Kidney (tissue), 14 donors: ENCODE data around the gene SLC13A5. TPM values are rescaled to one million over a fixed set of nuclear protein-coding genes. Genes with fewer than 3 reads are reported as not detected.
A peak's percentile ranks its signal among the peaks of the same experiment; 100 is the strongest.

Experiments used
- DNase-seq, 5 donors: peaks; one replicate each; pipeline ENCODE4 v3.0.0-alpha.2; 2013 to 2020
- FAIRE-seq: peaks from 2 replicates; lab custom pipeline; 2012; peaks lifted over from hg19 to GRCh38; lab: Jason Lieb, UNC
- H3K27ac ChIP-seq, 2 donors: one replicate each; pipeline ENCODE4 v1.7.0; 2013; ENCODE audit warnings: low read depth in 2 of 2, low read length in 2 of 2, inconsistent platforms in 1 of 2
- H3K27me3 ChIP-seq: one replicate; pipeline ENCODE4 v1.7.1; 2013; ENCODE audit warnings: low read length, inconsistent platforms; ENCODE audit not compliant: control insufficient read depth, insufficient read depth
- H3K36me3 ChIP-seq, 3 donors: one replicate each; pipeline versions ENCODE4 v1.7.0 to v1.7.1; 2013; ENCODE audit warnings: low read length in 3 of 3, control low read depth in 1 of 3, inconsistent platforms in 1 of 3; ENCODE audit not compliant: insufficient read depth in 3 of 3, control insufficient read depth in 2 of 3
- H3K4me1 ChIP-seq, 3 donors: one replicate each; pipeline versions ENCODE4 v1.7.0 to v1.7.1; 2013; ENCODE audit warnings: low read length in 3 of 3, inconsistent platforms in 1 of 3, low read depth in 1 of 3; ENCODE audit not compliant: control insufficient read depth in 2 of 3, insufficient read depth in 2 of 3
- H3K4me3 ChIP-seq, 3 donors: one replicate each; pipeline versions ENCODE4 v1.7.0 to v1.8.1; 2013; ENCODE audit warnings: low read length in 3 of 3, control low read depth in 1 of 3, inconsistent platforms in 1 of 3
- H3K9ac ChIP-seq, 3 donors: one replicate each; pipeline versions ENCODE4 v1.7.0 to v1.7.1; 2013; ENCODE audit warnings: low read length in 3 of 3, control low read depth in 1 of 3, inconsistent platforms in 1 of 3
- H3K9me3 ChIP-seq, 3 donors: one replicate each; pipeline versions ENCODE4 v1.7.0 to v1.7.1; 2013; ENCODE audit warnings: low read length in 3 of 3, control low read depth in 1 of 3, inconsistent platforms in 1 of 3; ENCODE audit not compliant: control insufficient read depth in 2 of 3, insufficient read depth in 1 of 3
- CTCF ChIP-seq: IDR thresholded peaks from 3 replicates; pipeline ENCODE4 v1.5.1; 2012; ENCODE audit warnings: mild to moderate bottlenecking, moderate library complexity, borderline replicate concordance; ENCODE audit not compliant: insufficient read depth; ENCODE audit errors: extremely low read depth
- intact Hi-C: fragments of 100-400 bp; cut with DNase I; formaldehyde crosslinking; loops from one replicate; pipeline ENCODE4 v1.11.1; 2022
- polyA plus RNA-seq: library from polyadenylated mRNA; stranded (reverse); fragments of 350-450 nt; fragmentation: Illumina TruSeq; extraction: RNeasy Lipid Tissue Mini Kit (QIAGEN cat#74804); gene quantifications from one replicate; pipeline ENCODE4 v1.2.3, GENCODE V29; 2014; ENCODE audit warnings: low read depth, low replicate concordance; ENCODE audit not compliant: insufficient read depth
- total RNA-seq: library from RNA; stranded (reverse); fragmentation: NEBNext Ultra II Directional; extraction: Animal tissue kit (Norgen Biotek cat#: 25700); gene quantifications from one replicate; pipeline ENCODE4 v1.2.1, GENCODE V29; 2021
- donor health status: control.
- donor health status: control.
- donor health status: control.
- donor health status: control.
- donor health status: control.
- donor health status: DM: yes; HTN: yes; CAD: no.
- donor health status: Normal renal cell carcinoma (clear cell type).

The SLC13A5 gene
- total and polyA plus RNA-seq, 2 donors from 2014 or later: not detected

- DNase-seq (no peak), FAIRE-seq (no peak)
- Histone ChIP-seq H3K4me3 (no peak overlapping the region), H3K9me3 (no peaks in the 10 kb centered on the region), H3K27me3 (no peaks in the 10 kb centered on the region), H3K27ac (no peak overlapping the region), H3K9ac (no peak overlapping the region), H3K4me1 (no peaks in the 10 kb centered on the region), H3K36me3 (no peaks in the 10 kb centered on the region)
- no peak for TF ChIP-seq CTCF
- intact Hi-C loops: no loop called here
These were observed 10.5 kb downstream of the SLC13A5 start for GRCh38 chr17:6702567-6703215.

GRCh38 chr17:6701719-6702118, 11.4 kb downstream of the SLC13A5 start:
- no peak overlapping the region for H3K4me3 ChIP-seq
- no peak overlapping the region for H3K27ac ChIP-seq
- no peak overlapping the region for H3K9ac ChIP-seq
- FAIRE-seq: no peak
- DNase-seq: peak in 3 of 5 donors; percentile 41 to 60 (median 41)
- TF ChIP-seq CTCF: no peak
- intact Hi-C loops: no loop called here
- no peaks in the 10 kb centered on the region for H3K36me3 ChIP-seq
- H3K4me1 ChIP-seq: no peaks in the 10 kb centered on the region
- H3K9me3 ChIP-seq: no peaks in the 10 kb centered on the region
- H3K27me3 ChIP-seq: no peaks in the 10 kb centered on the region

GRCh38 chr17:6700948-6701307, 12.2 kb downstream of the SLC13A5 start:
- no peaks in the 10 kb centered on the region for H3K4me1 ChIP-seq
- no peak overlapping the region for H3K9ac ChIP-seq
- DNase-seq (no peak), FAIRE-seq (no peak)
- H3K27me3 ChIP-seq: no peaks in the 10 kb centered on the region
- H3K27ac ChIP-seq: no peak overlapping the region
- no peaks in the 10 kb centered on the region for H3K9me3 ChIP-seq
- intact Hi-C loops: no loop called here
- no peak for TF ChIP-seq CTCF
- no peak overlapping the region for H3K4me3 ChIP-seq
- H3K36me3 ChIP-seq: no peaks in the 10 kb centered on the region
